MM.1S (cell line): ENCODE measurements around the gene JAG2.

ENCODE experiments used
- DNase-seq: peaks from one replicate; pipeline ENCODE4 v3.0.0-alpha.2; 2015
- H2AFZ ChIP-seq: fragments of 300-600 bp; sonication (generic); 2 replicates; pipeline ENCODE4 v1.6.0; 2016; ENCODE audit warnings: antibody characterized with exemption, low read length
- H3F3A ChIP-seq: fragments of 300-600 bp; sonication (generic); 2 replicates; pipeline ENCODE4 v1.6.1; 2016; ENCODE audit warnings: mild to moderate bottlenecking, antibody characterized with exemption, low read length, moderate library complexity, mixed read lengths; ENCODE audit not compliant: insufficient read depth
- H3K27ac ChIP-seq: fragments of 300-600 bp; sonication (generic); 2 replicates; pipeline ENCODE4 v1.5.1; 2016; ENCODE audit warnings: mild to moderate bottlenecking, low read length
- H3K27me3 ChIP-seq: fragments of 300-600 bp; sonication (generic); replicated peaks from 2 replicates; pipeline ENCODE4 v1.6.0; 2016; ENCODE audit warnings: low read length; ENCODE audit not compliant: insufficient read depth
- H3K36me3 ChIP-seq: fragments of 300-600 bp; sonication (generic); replicated peaks from 2 replicates; pipeline ENCODE4 v1.6.1; 2016; ENCODE audit warnings: mild to moderate bottlenecking, low read length, mixed read lengths; ENCODE audit not compliant: insufficient read depth
- H3K4me1 ChIP-seq: fragments of 300-600 bp; sonication (generic); 2 replicates; pipeline ENCODE4 v1.6.1; 2016; ENCODE audit warnings: low read length, mixed read lengths
- H3K4me2 ChIP-seq: fragments of 300-600 bp; sonication (generic); 2 replicates; pipeline ENCODE4 v1.6.0; 2016; ENCODE audit warnings: low read depth, low read length
- H3K4me3 ChIP-seq: fragments of 300-600 bp; sonication (generic); 2 replicates; pipeline ENCODE4 v1.5.1; 2016; ENCODE audit warnings: low read length, mixed read lengths
- H3K79me2 ChIP-seq: fragments of 300-600 bp; sonication (generic); 2 replicates; pipeline ENCODE4 v1.6.1; 2016; ENCODE audit warnings: mixed run types, low read length, mixed read lengths
- H3K9ac ChIP-seq: fragments of 300-600 bp; sonication (generic); 2 replicates; pipeline ENCODE4 v1.6.1; 2016; ENCODE audit warnings: low read length, mixed read lengths
- H3K9me2 ChIP-seq: fragments of 300-600 bp; sonication (generic); replicated peaks from 2 replicates; pipeline ENCODE4 v1.6.1; 2016; ENCODE audit warnings: mild to moderate bottlenecking, low read length, mixed read lengths; ENCODE audit not compliant: insufficient read depth
- H3K9me3 ChIP-seq: fragments of 300-600 bp; sonication (generic); replicated peaks from 2 replicates; pipeline ENCODE4 v1.6.1; 2016; ENCODE audit warnings: mild to moderate bottlenecking, low read length, mixed read lengths; ENCODE audit not compliant: insufficient read depth
- H4K20me1 ChIP-seq: fragments of 300-600 bp; sonication (generic); 2 replicates; pipeline ENCODE4 v1.6.1; 2016; ENCODE audit warnings: mild to moderate bottlenecking, low read length, moderate library complexity, mixed read lengths; ENCODE audit not compliant: insufficient read depth
- EZH2 ChIP-seq: fragments of 300-600 bp; sonication (generic); optimal IDR thresholded peaks from 2 replicates; pipeline ENCODE3; 2017; ENCODE audit warnings: low read depth, mild to moderate bottlenecking, antibody characterized with exemption, low read length, mixed read lengths
- EZH2phosphoT487 ChIP-seq: fragments of 300-600 bp; sonication (generic); IDR thresholded peaks from 2 replicates; pipeline ENCODE4 v1.6.1; 2018; ENCODE audit warnings: antibody characterized with exemption, low read length
- TF ChIP-seq, protein P1 (sequence below): fragments of 300-600 bp; sonication (generic); IDR thresholded peaks from 2 replicates; pipeline ENCODE4 v1.5.1; 2016; ENCODE audit warnings: antibody characterized with exemption, low read length, mixed read lengths

The JAG2 gene

DNA sequence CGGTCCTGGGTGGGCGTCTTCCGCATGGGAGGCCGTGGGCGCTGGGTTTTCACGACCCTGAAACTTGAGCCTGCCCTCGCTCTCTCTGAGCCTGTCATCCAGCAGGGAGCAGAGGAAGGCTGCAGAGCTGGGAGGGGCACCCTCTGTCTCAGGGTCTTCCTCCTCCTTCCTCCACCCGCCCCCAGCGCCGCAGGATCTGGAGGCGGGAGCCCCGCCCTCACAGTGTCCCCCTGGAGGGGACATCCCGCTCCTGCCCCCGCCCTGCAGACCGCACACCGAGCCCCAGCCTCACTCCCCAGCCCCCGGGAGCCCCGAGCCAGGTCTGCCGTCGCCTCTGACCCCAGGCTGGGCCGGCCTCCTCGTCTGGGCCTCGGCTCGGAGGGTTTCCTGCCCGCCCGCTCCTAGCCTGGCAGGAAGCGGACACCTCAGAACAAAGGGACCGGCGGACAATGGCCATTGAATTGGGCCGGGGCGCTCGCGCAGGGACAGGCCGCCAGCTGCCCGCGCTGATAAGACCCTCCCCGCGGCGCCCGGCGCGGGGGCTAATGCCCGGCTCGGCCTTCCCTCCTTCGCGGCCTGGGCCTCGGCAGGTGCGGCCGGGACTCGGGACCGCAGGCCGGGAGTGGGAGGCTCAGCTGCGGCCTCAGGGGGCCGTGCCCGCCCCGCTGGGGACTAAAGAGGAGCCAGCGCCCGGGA, 27.8 kb upstream of the JAG2 start:
- Histone ChIP-seq H3K9me3 (no peaks in the 10 kb centered on the region), H2AFZ (no peak overlapping the region), H3K27ac (no peak overlapping the region), H3K36me3 (no peaks in the 10 kb centered on the region), H3K9ac (no peak overlapping the region), H3K27me3 (peaks cover 54% of the 10 kb centered on the region), H3K4me3 (no peak overlapping the region), H3K4me2 (no peak overlapping the region), H3K4me1 (no peaks in the 10 kb centered on the region), H3K79me2 (no peaks in the 10 kb centered on the region), H3F3A (no peaks in the 10 kb centered on the region), H4K20me1 (no peaks in the 10 kb centered on the region), H3K9me2 (no peaks in the 10 kb centered on the region)
- DNase-seq = no peak
- TF ChIP-seq, protein P1, sequence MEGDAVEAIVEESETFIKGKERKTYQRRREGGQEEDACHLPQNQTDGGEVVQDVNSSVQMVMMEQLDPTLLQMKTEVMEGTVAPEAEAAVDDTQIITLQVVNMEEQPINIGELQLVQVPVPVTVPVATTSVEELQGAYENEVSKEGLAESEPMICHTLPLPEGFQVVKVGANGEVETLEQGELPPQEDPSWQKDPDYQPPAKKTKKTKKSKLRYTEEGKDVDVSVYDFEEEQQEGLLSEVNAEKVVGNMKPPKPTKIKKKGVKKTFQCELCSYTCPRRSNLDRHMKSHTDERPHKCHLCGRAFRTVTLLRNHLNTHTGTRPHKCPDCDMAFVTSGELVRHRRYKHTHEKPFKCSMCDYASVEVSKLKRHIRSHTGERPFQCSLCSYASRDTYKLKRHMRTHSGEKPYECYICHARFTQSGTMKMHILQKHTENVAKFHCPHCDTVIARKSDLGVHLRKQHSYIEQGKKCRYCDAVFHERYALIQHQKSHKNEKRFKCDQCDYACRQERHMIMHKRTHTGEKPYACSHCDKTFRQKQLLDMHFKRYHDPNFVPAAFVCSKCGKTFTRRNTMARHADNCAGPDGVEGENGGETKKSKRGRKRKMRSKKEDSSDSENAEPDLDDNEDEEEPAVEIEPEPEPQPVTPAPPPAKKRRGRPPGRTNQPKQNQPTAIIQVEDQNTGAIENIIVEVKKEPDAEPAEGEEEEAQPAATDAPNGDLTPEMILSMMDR = no peak
- TF ChIP-seq EZH2 = no peak
- TF ChIP-seq EZH2phosphoT487 = no peak

DNA sequence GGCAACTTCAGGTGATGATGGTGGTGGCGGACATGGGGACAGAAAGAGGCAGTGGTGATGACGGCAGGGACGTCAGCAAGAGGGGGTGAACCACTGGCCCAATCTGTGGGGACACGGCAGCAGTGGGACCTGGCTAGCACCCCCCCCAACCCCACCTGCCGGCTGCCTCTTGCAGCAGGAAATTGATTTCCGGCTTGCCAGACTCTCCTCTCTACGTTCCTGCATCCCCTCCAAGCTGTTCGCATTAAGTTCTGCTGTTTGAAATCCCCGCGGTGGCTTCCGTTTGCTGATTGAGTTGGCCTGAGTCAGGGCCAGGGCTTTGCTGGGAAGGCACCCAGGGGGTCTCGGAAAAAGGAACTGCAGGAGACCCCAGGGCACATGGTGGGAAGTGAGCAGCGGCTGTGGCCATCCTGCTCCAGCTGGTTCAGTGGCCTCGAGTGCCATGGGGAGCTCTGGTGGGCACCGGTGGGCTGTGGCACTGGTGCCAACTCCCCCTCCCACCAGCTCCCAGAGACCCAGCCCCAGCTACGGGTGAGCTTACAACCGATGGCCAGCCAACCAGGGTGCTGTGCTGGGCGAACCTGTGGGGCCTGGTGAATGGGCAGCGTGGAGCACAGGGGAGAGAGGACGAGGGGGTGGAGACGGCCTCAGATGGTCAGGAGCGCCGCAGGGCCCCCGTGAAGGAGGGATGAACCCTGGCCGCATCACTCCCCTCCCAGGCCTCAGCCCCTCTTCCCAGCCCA, 27.1 kb upstream of the JAG2 start:
- Histone ChIP-seq H3K79me2 (no peaks in the 10 kb centered on the region), H3K36me3 (no peaks in the 10 kb centered on the region), H3K27ac (no peak overlapping the region), H3F3A (no peaks in the 10 kb centered on the region), H3K27me3 (peaks cover 56% of the 10 kb centered on the region), H4K20me1 (no peaks in the 10 kb centered on the region), H3K4me1 (no peaks in the 10 kb centered on the region), H3K4me2 (no peak overlapping the region), H3K4me3 (no peak overlapping the region), H2AFZ (no peak overlapping the region), H3K9me3 (no peaks in the 10 kb centered on the region), H3K9ac (no peak overlapping the region), H3K9me2 (no peaks in the 10 kb centered on the region)
- TF ChIP-seq, protein P1 = no peak
- TF ChIP-seq EZH2 = no peak
- no peak for TF ChIP-seq EZH2phosphoT487
- DNase-seq = no peak

DNA sequence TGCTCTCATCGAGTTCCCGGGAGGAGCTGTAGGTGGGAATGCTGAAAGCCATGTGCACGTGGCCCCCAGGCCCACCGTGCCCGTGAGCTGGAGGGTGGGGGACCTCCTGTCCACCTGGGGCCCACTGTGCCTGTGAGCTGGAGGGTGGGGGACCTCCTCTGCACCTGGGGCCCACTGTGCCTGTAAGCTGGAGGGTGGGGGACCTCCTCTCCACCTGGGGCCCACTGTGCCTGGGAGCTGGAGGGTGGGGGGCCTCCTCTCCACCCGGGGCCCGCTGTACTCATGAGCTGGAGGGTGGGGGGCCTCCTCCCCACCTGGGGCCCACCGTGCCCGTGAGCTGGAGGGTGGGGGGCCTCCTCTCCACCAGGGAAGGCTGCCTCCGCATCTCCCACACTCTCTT, 26.5 kb upstream of the JAG2 start:
- H3K36me3 ChIP-seq = no peaks in the 10 kb centered on the region
- H3K27me3 ChIP-seq = peaks cover 51% of the 10 kb centered on the region
- no peaks in the 10 kb centered on the region for H3K9me3 ChIP-seq
- H3K79me2 ChIP-seq = no peaks in the 10 kb centered on the region
- no peaks in the 10 kb centered on the region for H3K4me1 ChIP-seq
- no peak for DNase-seq
- H3K9me2 ChIP-seq = no peaks in the 10 kb centered on the region
- no peaks in the 10 kb centered on the region for H4K20me1 ChIP-seq
- H3K9ac ChIP-seq = no peak overlapping the region
- H3K4me3 ChIP-seq = no peak overlapping the region
- TF ChIP-seq EZH2phosphoT487 (no peak), EZH2 (no peak)
- TF ChIP-seq, protein P1 = no peak
- H2AFZ ChIP-seq = no peak overlapping the region
- no peak overlapping the region for H3K4me2 ChIP-seq
- H3K27ac ChIP-seq = no peak overlapping the region
- H3F3A ChIP-seq = no peaks in the 10 kb centered on the region
